MM.1S (cell line): ENCODE measurements around the gene ITPR3.

Experiments
- DNase-seq: peaks from one replicate; pipeline ENCODE4 v3.0.0-alpha.2; 2015
- H2AFZ ChIP-seq: fragments of 300-600 bp; sonication (generic); 2 replicates; pipeline ENCODE4 v1.6.0; 2016; ENCODE audit warnings: antibody characterized with exemption, low read length
- H3F3A ChIP-seq: fragments of 300-600 bp; sonication (generic); 2 replicates; pipeline ENCODE4 v1.6.1; 2016; ENCODE audit warnings: mild to moderate bottlenecking, antibody characterized with exemption, low read length, moderate library complexity, mixed read lengths; ENCODE audit not compliant: insufficient read depth
- H3K27ac ChIP-seq: fragments of 300-600 bp; sonication (generic); 2 replicates; pipeline ENCODE4 v1.5.1; 2016; ENCODE audit warnings: mild to moderate bottlenecking, low read length
- H3K27me3 ChIP-seq: fragments of 300-600 bp; sonication (generic); replicated peaks from 2 replicates; pipeline ENCODE4 v1.6.0; 2016; ENCODE audit warnings: low read length; ENCODE audit not compliant: insufficient read depth
- H3K36me3 ChIP-seq: fragments of 300-600 bp; sonication (generic); replicated peaks from 2 replicates; pipeline ENCODE4 v1.6.1; 2016; ENCODE audit warnings: mild to moderate bottlenecking, low read length, mixed read lengths; ENCODE audit not compliant: insufficient read depth
- H3K4me1 ChIP-seq: fragments of 300-600 bp; sonication (generic); 2 replicates; pipeline ENCODE4 v1.6.1; 2016; ENCODE audit warnings: low read length, mixed read lengths
- H3K4me2 ChIP-seq: fragments of 300-600 bp; sonication (generic); 2 replicates; pipeline ENCODE4 v1.6.0; 2016; ENCODE audit warnings: low read depth, low read length
- H3K4me3 ChIP-seq: fragments of 300-600 bp; sonication (generic); 2 replicates; pipeline ENCODE4 v1.5.1; 2016; ENCODE audit warnings: low read length, mixed read lengths
- H3K79me2 ChIP-seq: fragments of 300-600 bp; sonication (generic); 2 replicates; pipeline ENCODE4 v1.6.1; 2016; ENCODE audit warnings: mixed run types, low read length, mixed read lengths
- H3K9ac ChIP-seq: fragments of 300-600 bp; sonication (generic); 2 replicates; pipeline ENCODE4 v1.6.1; 2016; ENCODE audit warnings: low read length, mixed read lengths
- H3K9me2 ChIP-seq: fragments of 300-600 bp; sonication (generic); replicated peaks from 2 replicates; pipeline ENCODE4 v1.6.1; 2016; ENCODE audit warnings: mild to moderate bottlenecking, low read length, mixed read lengths; ENCODE audit not compliant: insufficient read depth
- H3K9me3 ChIP-seq: fragments of 300-600 bp; sonication (generic); replicated peaks from 2 replicates; pipeline ENCODE4 v1.6.1; 2016; ENCODE audit warnings: mild to moderate bottlenecking, low read length, mixed read lengths; ENCODE audit not compliant: insufficient read depth
- H4K20me1 ChIP-seq: fragments of 300-600 bp; sonication (generic); 2 replicates; pipeline ENCODE4 v1.6.1; 2016; ENCODE audit warnings: mild to moderate bottlenecking, low read length, moderate library complexity, mixed read lengths; ENCODE audit not compliant: insufficient read depth
- CTCF ChIP-seq: fragments of 300-600 bp; sonication (generic); IDR thresholded peaks from 2 replicates; pipeline ENCODE4 v1.5.1; 2016; ENCODE audit warnings: antibody characterized with exemption, low read length, mixed read lengths
- EZH2 ChIP-seq: fragments of 300-600 bp; sonication (generic); optimal IDR thresholded peaks from 2 replicates; pipeline ENCODE3; 2017; ENCODE audit warnings: low read depth, mild to moderate bottlenecking, antibody characterized with exemption, low read length, mixed read lengths
- EZH2phosphoT487 ChIP-seq: fragments of 300-600 bp; sonication (generic); IDR thresholded peaks from 2 replicates; pipeline ENCODE4 v1.6.1; 2018; ENCODE audit warnings: antibody characterized with exemption, low read length

ITPR3 gene

GRCh38 chr6:33727126-33727525 is 106.0 kb downstream of the ITPR3 start:
- Histone ChIP-seq H3K9me2 (no peaks in the 10 kb centered on the region), H3K9me3 (no peaks in the 10 kb centered on the region), H4K20me1 (no peaks in the 10 kb centered on the region), H3K4me3 (no peak overlapping the region), H3F3A (no peaks in the 10 kb centered on the region), H3K79me2 (no peaks in the 10 kb centered on the region), H2AFZ (no peak overlapping the region), H3K9ac (no peak overlapping the region), H3K4me1 (no peaks in the 10 kb centered on the region), H3K4me2 (no peak overlapping the region), H3K27me3 (peaks cover 73% of the 10 kb centered on the region), H3K36me3 (no peaks in the 10 kb centered on the region), H3K27ac (no peak overlapping the region)
- no peak for DNase-seq
- no peak for TF ChIP-seq CTCF
- no peak for TF ChIP-seq EZH2
- TF ChIP-seq EZH2phosphoT487: no peak

- Histone ChIP-seq H2AFZ (no peak overlapping the region), H3K27ac (no peak overlapping the region), H3K9me2 (no peaks in the 10 kb centered on the region), H3K4me1 (no peaks in the 10 kb centered on the region), H3K27me3 (peaks cover 65% of the 10 kb centered on the region), H3K9ac (no peak overlapping the region), H3K4me3 (no peak overlapping the region), H3F3A (no peaks in the 10 kb centered on the region), H3K4me2 (no peak overlapping the region), H3K36me3 (no peaks in the 10 kb centered on the region), H3K79me2 (no peaks in the 10 kb centered on the region), H3K9me3 (no peaks in the 10 kb centered on the region), H4K20me1 (no peaks in the 10 kb centered on the region)
- no peak for TF ChIP-seq EZH2phosphoT487
- no peak for TF ChIP-seq EZH2
- no peak for TF ChIP-seq CTCF
- DNase-seq: no peak
Measured at GRCh38 chr6:33727932-33728331, 106.8 kb downstream of the ITPR3 start.

- H3K4me1 ChIP-seq: no peaks in the 10 kb centered on the region
- H3K79me2 ChIP-seq: no peaks in the 10 kb centered on the region
- no peaks in the 10 kb centered on the region for H3K36me3 ChIP-seq
- H3F3A ChIP-seq: no peaks in the 10 kb centered on the region
- H3K27ac ChIP-seq: no peak overlapping the region
- H3K9me3 ChIP-seq: no peaks in the 10 kb centered on the region
- no peak overlapping the region for H3K4me2 ChIP-seq
- no peak overlapping the region for H3K4me3 ChIP-seq
- TF ChIP-seq CTCF (no peak), EZH2 (no peak), EZH2phosphoT487 (no peak)
- H3K27me3 ChIP-seq: peaks cover 60% of the 10 kb centered on the region
- H3K9me2 ChIP-seq: no peaks in the 10 kb centered on the region
- DNase-seq: no peak
- no peak overlapping the region for H3K9ac ChIP-seq
- no peak overlapping the region for H2AFZ ChIP-seq
- H4K20me1 ChIP-seq: no peaks in the 10 kb centered on the region
Measured at GRCh38 chr6:33728438-33728837, 107.3 kb downstream of the ITPR3 start.
